Pancreas (tissue), 10 donors: ENCODE results near the gene NLRP8. TPM values are rescaled to one million over a fixed set of nuclear protein-coding genes. Genes with fewer than 3 reads are reported as not detected.
"Not testable (repeated sequence)": the region's sequence is repeated elsewhere in the genome, so short reads cannot be mapped to it uniquely, and the experiment has no call there.

Experiments used
- ATAC-seq, 4 donors: fragments of 200-7000 bp; cut with Tn5 transposase; one replicate each; pipeline versions ENCODE4 v1.8.0 to v1.9.1; 2020; ENCODE audit warnings: mild to moderate bottlenecking in 4 of 4, moderate library complexity in 4 of 4
- DNase-seq, 6 donors: peaks; one replicate each; pipeline ENCODE4 v3.0.0-alpha.2; 2020
- FAIRE-seq: peaks from 2 replicates; lab custom pipeline; 2012; peaks lifted over from hg19 to GRCh38; lab: Jason Lieb, UNC
- H3K27ac ChIP-seq, 4 donors: fragments of 200-600 bp; sonication (generic); 1 replicate in 3 of 4; 2 replicates in 1 of 4; pipeline versions ENCODE4 v1.5.0 to v1.8.0; 2020
- H3K27me3 ChIP-seq, 4 donors: fragments of 200-600 bp; one replicate each; pipeline ENCODE4 v1.8.0; 2021
- H3K36me3 ChIP-seq, 3 donors: fragments of 200-600 bp; sonication (generic) in 1 of 3; one replicate each; pipeline versions ENCODE4 v1.5.0 to v1.8.0; 2020 to 2021
- H3K4me1 ChIP-seq, 3 donors: fragments of 200-600 bp; one replicate each; pipeline ENCODE4 v1.8.0; 2021
- H3K4me3 ChIP-seq, 4 donors: fragments of 200-600 bp; sonication (generic) in 2 of 4; one replicate each; pipeline versions ENCODE4 v1.5.0 to v1.8.0; 2020 to 2021
- H3K9me3 ChIP-seq, 4 donors: fragments of 200-600 bp; one replicate each; pipeline ENCODE4 v1.8.0; 2021
- CTCF ChIP-seq, 4 donors: fragments of 200-600 bp; sonication (generic) in 3 of 4; IDR thresholded peaks; one replicate each; pipeline versions ENCODE4 v1.5.0 to v1.8.0; 2021; ENCODE audit warnings: antibody characterized with exemption in 4 of 4
- WGBS, 2 donors: extraction: QIAGEN DNeasy Blood & Tissue Kit; methylation state at CpG; one replicate each; pipeline ENCODE4 v1.1.7; 2013; 5-methylcytosine and 5-hydroxymethylcytosine counted together
- intact Hi-C, 3 donors: fragments of 100-400 bp; cut with DNase I; formaldehyde crosslinking; loops; one replicate each; pipeline versions ENCODE4 v1.11.1 to v1.14.2; 2022
- polyA plus RNA-seq, 2 donors: library from polyadenylated mRNA; stranded (reverse); fragments of 200-250 nt; gene quantifications; one replicate each; pipeline ENCODE4 v1.2.3, GENCODE V29; 2013
- total RNA-seq, 6 donors: library from RNA; stranded (reverse); fragmentation: NEBNext Ultra II Directional in 4 of 6; extraction: Animal tissue kit (Norgen Biotek cat#: 25700) in 4 of 6; gene quantifications; one replicate each; pipeline versions ENCODE4 v1.2.1 to v1.2.4, GENCODE V29; 2021 to 2023
- donor health status: healthy with polysubstance abuse.
- donor health status: DM: no; HTN: no; CAD: no; lungs with moderate emphysema.
- donor health status: DM: no; HTN: no; CAD: no.
- donor health status: control.
- donor health status: control.
- donor health status: Bipolar disorder and iron deficiency.
- donor health status: DM: yes; HTN: yes; CAD: no.
- donor health status: DM: no; HTN: no; CAD: no.
- donor health status: DM: no; HTN: no; CAD: no.
- donor health status: DM: yes; HTN: yes; CAD: no.

Gene NLRP8
- total and polyA plus RNA-seq, 8 donors, result not detected

- ATAC-seq (no peak), DNase-seq (no peak), FAIRE-seq (no peak)
- WGBS, 2 donors, result 54 to 67% methylated on average over 8 of the region's 8 CpGs
- no peak overlapping the region for H3K4me3 ChIP-seq
- H3K27me3 ChIP-seq, result no peaks in the 10 kb centered on the region
- no peaks in the 10 kb centered on the region for H3K9me3 ChIP-seq
- TF ChIP-seq CTCF (IDR thresholded peaks at IDR 0.05), result no peak
- H3K4me1 ChIP-seq, result no peaks in the 10 kb centered on the region
- intact Hi-C loops, result no loop called here
- no peak overlapping the region for H3K27ac ChIP-seq
- H3K36me3 ChIP-seq, result no peaks in the 10 kb centered on the region
Measured at GRCh38 chr19:55927991-55928390, 19.6 kb upstream of the NLRP8 start.

GRCh38 chr19:55929258-55929657, 18.4 kb upstream of the NLRP8 start:
- H3K36me3 ChIP-seq, H3K27me3 ChIP-seq, ATAC-seq, H3K9me3 ChIP-seq, FAIRE-seq, H3K4me1 ChIP-seq, DNase-seq, H3K4me3 ChIP-seq, intact Hi-C loops, H3K27ac ChIP-seq: not testable (repeated sequence)
- WGBS, 2 donors, result 74 to 80% methylated on average over 5 of the region's 5 CpGs

- no peak for TF ChIP-seq CTCF (IDR thresholded peaks at IDR 0.05)
- Histone ChIP-seq H3K9me3 (no peaks in the 10 kb centered on the region), H3K27ac (no peak overlapping the region), H3K4me1 (no peaks in the 10 kb centered on the region), H3K4me3 (no peak overlapping the region), H3K27me3 (no peaks in the 10 kb centered on the region), H3K36me3 (no peaks in the 10 kb centered on the region)
- 51 to 66% methylated on average over 14 of the region's 14 CpGs for WGBS, 2 donors
- no peak for ATAC-seq
- intact Hi-C loops, result no loop called here
- DNase-seq, result no peak
- FAIRE-seq, result no peak
Measured at GRCh38 chr19:55930996-55931515, 16.6 kb upstream of the NLRP8 start.

- no peak for DNase-seq
- TF ChIP-seq CTCF (IDR thresholded peaks at IDR 0.05), result no peak
- WGBS, 2 donors, result 67 to 78% methylated on average over 8 of the region's 8 CpGs
- H3K36me3 ChIP-seq, result no peaks in the 10 kb centered on the region
- H3K4me1 ChIP-seq, result no peaks in the 10 kb centered on the region
- no peak within 1 kb of the TSS for H3K27ac ChIP-seq
- no peak for FAIRE-seq
- no peaks in the 10 kb centered on the region for H3K9me3 ChIP-seq
- H3K27me3 ChIP-seq, result no peaks in the 10 kb centered on the region
- H3K4me3 ChIP-seq, result no peak within 1 kb of the TSS
- intact Hi-C loops, result no loop called here
- ATAC-seq, result no peak
Measured at GRCh38 chr19:55931936-55932386, 15.7 kb upstream of the NLRP8 start, which contains the start of gene NLRP13. TSS of gene NLRP13 (minus strand) at chr19:55932336. CDS start at chr19:55932311, 25 bp downstream.

GRCh38 chr19:55935206-55935605, 12.4 kb upstream of the NLRP8 start:
- no peak overlapping the region for H3K4me3 ChIP-seq
- WGBS, 2 donors, result 57 to 61% methylated on average over 9 of the region's 9 CpGs
- no peaks in the 10 kb centered on the region for H3K36me3 ChIP-seq
- no peaks in the 10 kb centered on the region for H3K9me3 ChIP-seq
- TF ChIP-seq CTCF (IDR thresholded peaks at IDR 0.05), result no peak
- intact Hi-C loops, result no loop called here
- DNase-seq, result no peak
- H3K4me1 ChIP-seq, result no peaks in the 10 kb centered on the region
- no peaks in the 10 kb centered on the region for H3K27me3 ChIP-seq
- no peak overlapping the region for H3K27ac ChIP-seq
- no peak for ATAC-seq
- FAIRE-seq, result no peak
